Measurements from ENCODE around the gene MAML3.

MAML3 gene

GRCh38 chr4:139957986-139958738, 195.8 kb downstream of the MAML3 start:
- no peaks in the 10 kb centered on the region for H3K27me3 ChIP-seq (ENCODE audit: insufficient read depth, poor library complexity, severe bottlenecking)
- no peaks in the 10 kb centered on the region for H3K36me3 ChIP-seq (ENCODE audit: low read depth)
- ATAC-seq (ENCODE audit: low read depth) (no peak), DNase-seq (ENCODE audit: low spot score) (no peak)
- no peaks in the 10 kb centered on the region for H3K4me1 ChIP-seq (ENCODE audit: insufficient read depth, poor library complexity, severe bottlenecking)
- no peaks in the 10 kb centered on the region for H3K9me3 ChIP-seq (ENCODE audit: severe bottlenecking)
- H3K4me3 ChIP-seq (ENCODE audit: severe bottlenecking): no peak overlapping the region
- H3K27ac ChIP-seq (ENCODE audit: poor library complexity, severe bottlenecking): no peak overlapping the region
- TF ChIP-seq, protein P1, sequence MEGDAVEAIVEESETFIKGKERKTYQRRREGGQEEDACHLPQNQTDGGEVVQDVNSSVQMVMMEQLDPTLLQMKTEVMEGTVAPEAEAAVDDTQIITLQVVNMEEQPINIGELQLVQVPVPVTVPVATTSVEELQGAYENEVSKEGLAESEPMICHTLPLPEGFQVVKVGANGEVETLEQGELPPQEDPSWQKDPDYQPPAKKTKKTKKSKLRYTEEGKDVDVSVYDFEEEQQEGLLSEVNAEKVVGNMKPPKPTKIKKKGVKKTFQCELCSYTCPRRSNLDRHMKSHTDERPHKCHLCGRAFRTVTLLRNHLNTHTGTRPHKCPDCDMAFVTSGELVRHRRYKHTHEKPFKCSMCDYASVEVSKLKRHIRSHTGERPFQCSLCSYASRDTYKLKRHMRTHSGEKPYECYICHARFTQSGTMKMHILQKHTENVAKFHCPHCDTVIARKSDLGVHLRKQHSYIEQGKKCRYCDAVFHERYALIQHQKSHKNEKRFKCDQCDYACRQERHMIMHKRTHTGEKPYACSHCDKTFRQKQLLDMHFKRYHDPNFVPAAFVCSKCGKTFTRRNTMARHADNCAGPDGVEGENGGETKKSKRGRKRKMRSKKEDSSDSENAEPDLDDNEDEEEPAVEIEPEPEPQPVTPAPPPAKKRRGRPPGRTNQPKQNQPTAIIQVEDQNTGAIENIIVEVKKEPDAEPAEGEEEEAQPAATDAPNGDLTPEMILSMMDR (IDR thresholded peaks at IDR 0.05; ENCODE audit: poor library complexity, severe bottlenecking): no peak

GRCh38 chr4:139957065-139957464, 196.9 kb downstream of the MAML3 start:
- Histone ChIP-seq H3K27me3 (ENCODE audit: insufficient read depth, poor library complexity, severe bottlenecking) (no peaks in the 10 kb centered on the region), H3K4me3 (ENCODE audit: severe bottlenecking) (no peak overlapping the region), H3K36me3 (ENCODE audit: low read depth) (no peaks in the 10 kb centered on the region), H3K4me1 (ENCODE audit: insufficient read depth, poor library complexity, severe bottlenecking) (no peaks in the 10 kb centered on the region), H3K27ac (ENCODE audit: poor library complexity, severe bottlenecking) (no peak overlapping the region), H3K9me3 (ENCODE audit: severe bottlenecking) (no peaks in the 10 kb centered on the region)
- TF ChIP-seq, protein P1 (IDR thresholded peaks at IDR 0.05; ENCODE audit: poor library complexity, severe bottlenecking): no peak
- ATAC-seq (ENCODE audit: low read depth) (no peak), DNase-seq (ENCODE audit: low spot score) (no peak)

- H3K36me3 ChIP-seq (ENCODE audit: low read depth): no peaks in the 10 kb centered on the region
- H3K4me1 ChIP-seq (ENCODE audit: insufficient read depth, poor library complexity, severe bottlenecking): no peaks in the 10 kb centered on the region
- no peak overlapping the region for H3K27ac ChIP-seq (ENCODE audit: poor library complexity, severe bottlenecking)
- DNase-seq (ENCODE audit: low spot score): no peak
- no peak for ATAC-seq (ENCODE audit: low read depth)
- TF ChIP-seq, protein P1 (IDR thresholded peaks at IDR 0.05; ENCODE audit: poor library complexity, severe bottlenecking): no peak
- H3K27me3 ChIP-seq (ENCODE audit: insufficient read depth, poor library complexity, severe bottlenecking): no peaks in the 10 kb centered on the region
- no peaks in the 10 kb centered on the region for H3K9me3 ChIP-seq (ENCODE audit: severe bottlenecking)
- no peak overlapping the region for H3K4me3 ChIP-seq (ENCODE audit: severe bottlenecking)
These were observed 197.4 kb downstream of the MAML3 start for GRCh38 chr4:139956507-139957017.

- DNase-seq (ENCODE audit: low spot score) (no peak), ATAC-seq (ENCODE audit: low read depth) (no peak)
- no peaks in the 10 kb centered on the region for H3K4me1 ChIP-seq (ENCODE audit: insufficient read depth, poor library complexity, severe bottlenecking)
- no peak overlapping the region for H3K27ac ChIP-seq (ENCODE audit: poor library complexity, severe bottlenecking)
- H3K36me3 ChIP-seq (ENCODE audit: low read depth): no peaks in the 10 kb centered on the region
- TF ChIP-seq, protein P1 (IDR thresholded peaks at IDR 0.05; ENCODE audit: poor library complexity, severe bottlenecking): no peak
- no peaks in the 10 kb centered on the region for H3K9me3 ChIP-seq (ENCODE audit: severe bottlenecking)
- no peak overlapping the region for H3K4me3 ChIP-seq (ENCODE audit: severe bottlenecking)
- no peaks in the 10 kb centered on the region for H3K27me3 ChIP-seq (ENCODE audit: insufficient read depth, poor library complexity, severe bottlenecking)
These were observed 198.4 kb downstream of the MAML3 start for GRCh38 chr4:139955600-139955999.

DNA sequence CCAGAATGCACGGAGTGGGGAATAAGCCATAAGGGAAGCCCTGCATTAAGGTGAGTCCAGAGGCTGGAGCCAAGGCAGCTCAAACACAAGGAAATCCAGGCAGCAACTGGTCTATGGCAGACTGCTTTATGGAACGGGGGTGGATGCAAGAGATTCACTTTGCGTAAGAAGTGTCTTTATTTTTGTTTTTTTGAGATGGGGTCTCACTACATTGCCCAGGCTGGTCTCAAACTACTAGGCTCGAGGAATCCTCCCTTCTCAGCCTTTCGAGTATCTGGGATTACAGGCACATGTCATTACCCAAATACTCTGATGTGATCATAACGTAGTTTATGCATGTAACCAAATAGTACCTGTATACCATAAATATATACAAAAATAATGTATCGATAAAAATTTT, 199.5 kb downstream of the MAML3 start:
- TF ChIP-seq, protein P1 (IDR thresholded peaks at IDR 0.05; ENCODE audit: poor library complexity, severe bottlenecking): no peak
- no peak overlapping the region for H3K27ac ChIP-seq (ENCODE audit: poor library complexity, severe bottlenecking)
- ATAC-seq (ENCODE audit: low read depth) (no peak), DNase-seq (ENCODE audit: low spot score) (no peak)
- no peaks in the 10 kb centered on the region for H3K36me3 ChIP-seq (ENCODE audit: low read depth)
- no peak overlapping the region for H3K4me3 ChIP-seq (ENCODE audit: severe bottlenecking)
- no peaks in the 10 kb centered on the region for H3K9me3 ChIP-seq (ENCODE audit: severe bottlenecking)
- H3K4me1 ChIP-seq (ENCODE audit: insufficient read depth, poor library complexity, severe bottlenecking): no peaks in the 10 kb centered on the region
- H3K27me3 ChIP-seq (ENCODE audit: insufficient read depth, poor library complexity, severe bottlenecking): no peaks in the 10 kb centered on the region

Measured in RWPE2 (cell line).